Nephron progenitor cell (in vitro differentiated cells): ENCODE measurements around the gene DHRS12.

Source experiments
- DNase-seq: peaks from one replicate; pipeline ENCODE4 v3.0.0; 2021
- H3K27ac Mint-ChIP-seq: 2 replicates; pipeline ENCODE4 v1.8.0; 2021; ENCODE audit warnings: mild to moderate bottlenecking, moderate library complexity, mixed read lengths
- H3K27me3 Mint-ChIP-seq: 2 replicates; pipeline ENCODE4 v1.8.0; 2021; ENCODE audit warnings: mild to moderate bottlenecking, low read depth, mixed read lengths; ENCODE audit not compliant: poor library complexity
- H3K36me3 Mint-ChIP-seq: 2 replicates; pipeline ENCODE4 v1.8.0; 2021; ENCODE audit warnings: low read depth, mixed read lengths
- H3K4me1 Mint-ChIP-seq: 2 replicates; pipeline ENCODE4 v1.8.0; 2021; ENCODE audit warnings: mixed read lengths
- H3K4me3 Mint-ChIP-seq: 2 replicates; pipeline ENCODE4 v1.8.0; 2021; ENCODE audit warnings: mild to moderate bottlenecking, moderate library complexity, mixed read lengths
- H3K9me3 Mint-ChIP-seq: 2 replicates; pipeline ENCODE4 v1.8.0; 2021; ENCODE audit warnings: mild to moderate bottlenecking, moderate library complexity, mixed read lengths
- TF ChIP-seq, protein P1 (sequence below): fragments of 200-600 bp; sonication (generic); IDR thresholded peaks from 2 replicates; pipeline ENCODE4 v1.5.0; 2021; ENCODE audit warnings: antibody characterized with exemption

DHRS12 gene

GRCh38 chr13:51758691-51759090 lies 45.3 kb downstream of the DHRS12 start:
- H3K27me3 Mint-ChIP-seq: peaks cover 3% of the 10 kb centered on the region
- peaks cover 28% of the 10 kb centered on the region for H3K36me3 Mint-ChIP-seq
- no peak for DNase-seq
- H3K27ac Mint-ChIP-seq: no peak overlapping the region
- H3K4me1 Mint-ChIP-seq: peaks cover 17% of the 10 kb centered on the region
- H3K9me3 Mint-ChIP-seq: no peaks in the 10 kb centered on the region
- TF ChIP-seq, protein P1, sequence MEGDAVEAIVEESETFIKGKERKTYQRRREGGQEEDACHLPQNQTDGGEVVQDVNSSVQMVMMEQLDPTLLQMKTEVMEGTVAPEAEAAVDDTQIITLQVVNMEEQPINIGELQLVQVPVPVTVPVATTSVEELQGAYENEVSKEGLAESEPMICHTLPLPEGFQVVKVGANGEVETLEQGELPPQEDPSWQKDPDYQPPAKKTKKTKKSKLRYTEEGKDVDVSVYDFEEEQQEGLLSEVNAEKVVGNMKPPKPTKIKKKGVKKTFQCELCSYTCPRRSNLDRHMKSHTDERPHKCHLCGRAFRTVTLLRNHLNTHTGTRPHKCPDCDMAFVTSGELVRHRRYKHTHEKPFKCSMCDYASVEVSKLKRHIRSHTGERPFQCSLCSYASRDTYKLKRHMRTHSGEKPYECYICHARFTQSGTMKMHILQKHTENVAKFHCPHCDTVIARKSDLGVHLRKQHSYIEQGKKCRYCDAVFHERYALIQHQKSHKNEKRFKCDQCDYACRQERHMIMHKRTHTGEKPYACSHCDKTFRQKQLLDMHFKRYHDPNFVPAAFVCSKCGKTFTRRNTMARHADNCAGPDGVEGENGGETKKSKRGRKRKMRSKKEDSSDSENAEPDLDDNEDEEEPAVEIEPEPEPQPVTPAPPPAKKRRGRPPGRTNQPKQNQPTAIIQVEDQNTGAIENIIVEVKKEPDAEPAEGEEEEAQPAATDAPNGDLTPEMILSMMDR: no peak
- no peak overlapping the region for H3K4me3 Mint-ChIP-seq

DNA sequence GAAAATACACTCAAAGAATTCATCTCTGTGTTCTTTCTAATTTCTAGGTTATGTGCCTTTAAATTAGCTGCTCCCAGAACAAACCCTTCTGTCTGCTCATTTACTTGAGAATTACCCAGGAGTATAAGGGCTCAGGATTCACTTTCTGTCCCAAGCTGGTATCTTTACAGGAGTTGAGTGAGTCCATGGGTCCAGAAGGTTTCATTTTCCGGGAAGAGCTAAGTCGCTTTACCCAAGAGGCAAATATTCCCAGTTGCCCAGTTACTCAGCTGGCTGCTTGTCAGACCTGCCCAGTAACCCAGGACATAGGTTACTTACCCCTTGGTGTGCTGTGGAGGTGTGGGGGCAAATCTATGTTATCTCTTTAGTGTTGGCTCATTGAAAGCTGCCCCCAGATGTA lies 47.3 kb downstream of the DHRS12 start:
- TF ChIP-seq, protein P1: no peak

DNA sequence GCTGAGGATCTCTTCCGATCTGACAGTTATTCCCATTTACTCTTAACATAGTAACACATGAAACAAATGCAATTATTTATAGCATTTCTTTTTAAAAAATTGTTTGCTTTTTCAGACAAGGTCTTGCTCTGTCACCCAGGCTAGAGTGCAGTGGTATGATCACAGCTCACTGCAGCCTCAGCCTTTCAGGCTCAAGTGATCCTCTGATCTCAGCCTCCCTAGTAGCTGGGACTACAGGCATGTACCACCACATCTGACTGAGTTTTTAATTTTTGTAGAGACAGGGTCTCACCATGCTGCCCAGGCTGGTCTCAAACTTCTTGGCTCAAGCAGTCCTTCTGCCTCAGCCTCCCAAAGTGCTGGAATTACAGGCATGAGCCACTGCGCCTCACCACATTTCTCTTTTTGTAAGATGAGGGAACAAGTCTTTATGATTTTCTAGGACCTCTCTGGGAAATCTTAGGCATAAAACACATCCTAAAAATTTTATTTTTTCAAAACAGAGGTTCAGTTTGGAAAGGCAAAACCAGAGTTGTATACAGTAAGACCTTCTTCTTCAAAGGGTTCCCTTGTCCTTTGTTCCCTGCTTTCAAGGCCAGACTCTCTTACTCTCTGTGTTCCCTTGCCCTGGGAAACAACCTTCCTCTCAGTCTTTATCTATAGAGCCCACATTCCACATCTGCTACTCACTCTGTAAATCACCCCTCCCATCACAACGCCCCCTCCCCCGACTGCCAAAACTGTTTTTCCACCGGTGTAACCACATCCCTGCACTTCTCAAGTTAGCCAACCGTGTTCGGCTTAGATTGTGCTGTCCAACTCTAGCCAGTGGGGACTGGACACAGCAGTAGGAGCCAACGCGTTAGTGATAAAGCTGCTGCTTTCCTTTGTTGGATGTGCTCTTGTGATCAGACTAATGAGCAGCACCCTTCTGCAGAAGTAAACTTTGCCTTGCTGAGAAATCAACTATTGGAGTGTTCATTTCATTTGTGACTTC lies 56.2 kb downstream of the DHRS12 start:
- Mint-ChIP-seq H3K4me3 (no peak overlapping the region), H3K27me3 (no peaks in the 10 kb centered on the region), H3K36me3 (peaks cover 32% of the 10 kb centered on the region), H3K9me3 (peaks cover 19% of the 10 kb centered on the region), H3K4me1 (peaks cover 9% of the 10 kb centered on the region), H3K27ac (peak overlapping the region; percentile 66)
- TF ChIP-seq, protein P1: no peak
- DNase-seq: peak; percentile 23

More for the DNA sequence above, 47.3 kb downstream of the DHRS12 start:
- peaks cover 3% of the 10 kb centered on the region for H3K27me3 Mint-ChIP-seq
- peaks cover 16% of the 10 kb centered on the region for H3K4me1 Mint-ChIP-seq
- H3K9me3 Mint-ChIP-seq: no peaks in the 10 kb centered on the region
- H3K27ac Mint-ChIP-seq: no peak overlapping the region
- H3K4me3 Mint-ChIP-seq: no peak overlapping the region
- peaks cover 36% of the 10 kb centered on the region for H3K36me3 Mint-ChIP-seq
- no peak for DNase-seq

GRCh38 chr13:51746802-51747201 lies 57.2 kb downstream of the DHRS12 start:
- Mint-ChIP-seq H3K9me3 (peaks cover 19% of the 10 kb centered on the region), H3K4me1 (peaks cover 13% of the 10 kb centered on the region), H3K36me3 (peaks cover 23% of the 10 kb centered on the region), H3K27me3 (no peaks in the 10 kb centered on the region), H3K27ac (no peak overlapping the region), H3K4me3 (no peak overlapping the region)
- TF ChIP-seq, protein P1: no peak
- no peak for DNase-seq

DNA sequence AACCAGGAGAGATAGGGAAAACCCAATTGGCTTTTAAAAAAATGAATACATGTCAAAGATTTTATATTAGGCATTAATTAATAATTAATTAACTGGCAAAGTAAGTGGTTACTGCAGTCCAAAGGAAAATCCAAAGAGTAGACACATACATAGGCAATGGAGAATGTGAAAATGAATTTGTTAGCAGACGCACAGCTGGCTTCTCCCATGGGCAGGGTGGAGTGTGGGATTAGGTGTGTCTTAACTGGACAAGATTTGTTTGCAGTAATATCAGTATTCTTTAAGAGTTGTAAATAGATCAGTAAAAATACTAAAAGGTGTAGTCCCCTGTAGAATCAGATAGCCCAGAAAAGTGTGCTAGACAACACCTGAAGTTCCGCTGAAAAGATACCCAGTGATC lies 58.7 kb downstream of the DHRS12 start:
- TF ChIP-seq, protein P1: no peak
- H3K27me3 Mint-ChIP-seq: no peaks in the 10 kb centered on the region
- no peak overlapping the region for H3K4me3 Mint-ChIP-seq
- peaks cover 19% of the 10 kb centered on the region for H3K9me3 Mint-ChIP-seq
- H3K4me1 Mint-ChIP-seq: peaks cover 19% of the 10 kb centered on the region
- no peak overlapping the region for H3K27ac Mint-ChIP-seq
- H3K36me3 Mint-ChIP-seq: peaks cover 23% of the 10 kb centered on the region
- DNase-seq: no peak
